LHCN-M2 (cell line): ENCODE measurements around the gene CAPRIN1. TPM values are rescaled to one million over a fixed set of nuclear protein-coding genes. Genes with fewer than 3 reads are reported as not detected.
"Not testable (repeated sequence)": the region's sequence is repeated elsewhere in the genome, so short reads cannot be mapped to it uniquely, and the experiment has no call there.

Experiments used
- DNase-seq: peaks from one replicate; pipeline ENCODE4 v3.0.0-alpha.2; 2012; ENCODE audit warnings: low read depth
- total RNA-seq: library from RNA; depleted of rRNA; stranded (reverse); fragments of >200 nt; gene quantifications from 2 replicates; pipeline ENCODE4 v1.2.3, GENCODE V29; 2014

The CAPRIN1 gene
- total RNA-seq, 1 experiment from 2014 or later: 260 TPM

GRCh38 chr11:34091825-34092224, 40.3 kb downstream of the CAPRIN1 start:
- DNase-seq: no peak

- not testable (repeated sequence) for DNase-seq
Observed at GRCh38 chr11:34094900-34095299, 43.4 kb downstream of the CAPRIN1 start.

- DNase-seq: no peak
Observed at GRCh38 chr11:34098813-34099212, 47.3 kb downstream of the CAPRIN1 start.

GRCh38 chr11:34104680-34105078, 53.1 kb downstream of the CAPRIN1 start:
- peak; percentile 20 for DNase-seq

- DNase-seq: peak; percentile 99
Observed at GRCh38 chr11:34105079-34105956, 53.8 kb downstream of the CAPRIN1 start, which contains the start of gene NAT10. TSS of gene NAT10 (plus strand) at chr11:34105629. CDS start at chr11:34108226, 2,597 bp downstream.

- no peak for DNase-seq
Observed at GRCh38 chr11:34105957-34106504, 54.5 kb downstream of the CAPRIN1 start.

GRCh38 chr11:34111722-34112270, 60.3 kb downstream of the CAPRIN1 start:
- peak; percentile 32 for DNase-seq

GRCh38 chr11:34114014-34114413, 62.5 kb downstream of the CAPRIN1 start:
- DNase-seq: no peak

- DNase-seq: no peak
Observed at GRCh38 chr11:34114471-34114870, 62.9 kb downstream of the CAPRIN1 start.

GRCh38 chr11:34120651-34121050, 69.1 kb downstream of the CAPRIN1 start:
- DNase-seq: no peak

GRCh38 chr11:34124885-34125668, 73.5 kb downstream of the CAPRIN1 start:
- no peak for DNase-seq

- peak; percentile 17 for DNase-seq
Observed at GRCh38 chr11:34126959-34127848, 75.7 kb downstream of the CAPRIN1 start.

GRCh38 chr11:34128824-34129223, 77.3 kb downstream of the CAPRIN1 start:
- DNase-seq: no peak

GRCh38 chr11:34132261-34132965, 80.9 kb downstream of the CAPRIN1 start:
- no peak for DNase-seq

GRCh38 chr11:34134765-34135164, 83.2 kb downstream of the CAPRIN1 start:
- no peak for DNase-seq

- no peak for DNase-seq
Observed at GRCh38 chr11:34135439-34135838, 83.9 kb downstream of the CAPRIN1 start.

- no peak for DNase-seq
Observed at GRCh38 chr11:34136420-34136819, 84.9 kb downstream of the CAPRIN1 start.

- no peak for DNase-seq
Observed at GRCh38 chr11:34139346-34139745, 87.8 kb downstream of the CAPRIN1 start.

- DNase-seq: no peak
Observed at GRCh38 chr11:34140149-34140548, 88.6 kb downstream of the CAPRIN1 start.

GRCh38 chr11:34143048-34143447, 91.5 kb downstream of the CAPRIN1 start:
- DNase-seq: no peak
